Measurements from ENCODE around the gene CHD6. TPM values are rescaled to one million over a fixed set of nuclear protein-coding genes. Genes with fewer than 3 reads are reported as not detected.

The CHD6 gene
- total RNA-seq, 1 experiment from 2014 or later, result 14.2 TPM

- in situ Hi-C loops (cut with HindIII; ENCODE audit: low sequenced_read_pairs), result no loop called here
- DNase-seq (ENCODE audit: low spot score), result peak; percentile 97
These were observed 93.1 kb downstream of the CHD6 start for GRCh38 chr20:41524980-41525613.

DNA sequence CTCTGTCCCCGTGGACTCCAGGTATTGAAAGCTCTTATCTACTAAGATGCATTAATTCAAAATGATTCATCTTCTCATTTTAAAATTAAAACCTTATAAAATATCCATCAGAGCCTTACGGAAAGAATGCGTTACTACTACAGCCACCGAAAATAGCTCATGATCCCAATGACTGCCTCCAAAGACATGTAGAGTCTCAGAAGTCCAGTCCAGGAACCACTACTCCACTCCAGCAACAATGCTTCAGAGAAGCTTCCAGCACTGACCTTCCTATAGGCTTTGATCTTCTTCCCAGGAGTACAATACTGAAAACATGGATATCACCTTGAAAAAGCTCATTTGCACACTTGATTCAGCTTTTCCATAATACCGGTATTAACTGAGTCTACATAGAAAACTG lies 94.3 kb downstream of the CHD6 start:
- in situ Hi-C loops (cut with HindIII; ENCODE audit: low sequenced_read_pairs), result no loop called here
- no peak for DNase-seq (ENCODE audit: low spot score)

GRCh38 chr20:41513829-41514228 lies 104.3 kb downstream of the CHD6 start:
- in situ Hi-C loops (cut with HindIII; ENCODE audit: low sequenced_read_pairs), result no loop called here

DNA sequence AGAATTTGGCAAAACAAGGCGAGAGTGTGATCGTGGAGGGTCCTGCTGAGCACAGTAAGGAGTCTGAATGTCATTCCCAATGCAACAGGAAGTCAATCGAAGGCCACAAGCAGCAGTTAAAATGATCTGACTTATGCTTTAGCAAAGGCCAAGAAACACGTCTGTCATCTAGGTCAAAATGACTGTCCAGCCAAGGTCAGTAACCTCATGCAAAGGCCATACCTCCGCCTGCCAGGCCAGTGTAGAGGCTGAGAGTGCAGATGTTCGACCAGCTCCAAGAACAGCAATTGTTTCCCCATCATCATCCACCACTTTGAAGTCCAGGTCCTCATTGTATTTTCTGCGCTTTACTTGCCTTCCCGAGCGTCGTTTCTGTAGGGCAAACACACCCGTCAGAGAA lies 105.6 kb downstream of the CHD6 start:
- no peak for DNase-seq (ENCODE audit: low spot score)
- in situ Hi-C loops (cut with HindIII; ENCODE audit: low sequenced_read_pairs), result no loop called here

More at GRCh38 chr20:41513829-41514228, 104.3 kb downstream of the CHD6 start:
- no peak for DNase-seq (ENCODE audit: low spot score)

DNA sequence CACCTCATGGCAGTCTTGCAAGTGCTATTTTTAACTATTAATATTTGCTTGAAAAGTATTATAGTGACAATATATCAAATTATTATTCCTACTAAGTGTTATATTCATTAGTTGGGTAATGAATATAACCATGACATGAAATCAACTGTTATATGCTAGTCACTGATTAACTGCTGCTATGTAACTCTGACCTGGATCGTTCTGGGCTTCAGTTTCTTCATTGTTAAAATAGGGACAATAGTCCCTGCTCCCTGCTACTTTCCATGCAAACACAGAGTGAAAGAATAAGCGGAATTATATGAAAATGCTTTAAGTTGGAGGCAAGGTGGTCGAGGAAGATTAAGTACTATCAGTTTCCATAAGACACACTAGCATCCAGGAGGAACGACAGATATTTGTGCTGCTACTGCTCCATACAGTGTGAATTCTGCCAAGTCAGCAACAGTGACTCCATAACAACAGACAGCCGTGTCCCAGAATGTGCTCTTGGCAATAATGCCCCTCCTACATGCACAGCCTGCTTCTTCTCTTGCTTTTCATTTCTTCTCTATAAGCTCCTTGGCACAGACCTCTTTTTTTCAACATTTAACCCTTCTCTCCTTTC lies 107.2 kb downstream of the CHD6 start:
- in situ Hi-C loops (cut with HindIII; ENCODE audit: low sequenced_read_pairs), result no loop called here

GRCh38 chr20:41510224-41510623 lies 108.0 kb downstream of the CHD6 start:
- in situ Hi-C loops (cut with HindIII; ENCODE audit: low sequenced_read_pairs), result no loop called here
- peak; percentile 64 for DNase-seq (ENCODE audit: low spot score)

More for the DNA sequence above, 107.2 kb downstream of the CHD6 start:
- DNase-seq (ENCODE audit: low spot score), result peak; percentile 59

GRCh38 chr20:41509316-41510200 lies 108.6 kb downstream of the CHD6 start:
- DNase-seq (ENCODE audit: low spot score), result peak; percentile 71
- in situ Hi-C loops (cut with HindIII; ENCODE audit: low sequenced_read_pairs), result no loop called here

DNA sequence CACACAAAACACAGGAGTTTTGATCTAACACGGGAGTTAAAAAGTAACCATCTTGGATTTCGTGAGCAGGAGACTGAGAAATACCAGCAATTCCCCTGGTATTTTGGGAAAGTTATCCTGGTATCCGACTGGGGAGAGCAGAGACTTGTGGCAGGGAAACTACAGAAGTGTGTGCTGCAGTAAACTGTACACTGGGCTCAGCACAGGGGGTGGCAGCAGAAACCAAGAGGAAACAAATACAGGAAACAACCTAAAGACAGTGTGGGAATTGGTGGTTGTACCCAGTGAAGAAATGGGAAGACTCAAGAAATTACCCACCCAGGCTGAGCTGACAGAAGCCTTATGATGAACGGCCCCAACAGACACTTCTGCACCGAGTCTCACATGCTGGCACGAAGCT lies 109.8 kb downstream of the CHD6 start:
- peak; percentile 55 for DNase-seq (ENCODE audit: low spot score)
- in situ Hi-C loops (cut with HindIII; ENCODE audit: low sequenced_read_pairs), result no loop called here

DNA sequence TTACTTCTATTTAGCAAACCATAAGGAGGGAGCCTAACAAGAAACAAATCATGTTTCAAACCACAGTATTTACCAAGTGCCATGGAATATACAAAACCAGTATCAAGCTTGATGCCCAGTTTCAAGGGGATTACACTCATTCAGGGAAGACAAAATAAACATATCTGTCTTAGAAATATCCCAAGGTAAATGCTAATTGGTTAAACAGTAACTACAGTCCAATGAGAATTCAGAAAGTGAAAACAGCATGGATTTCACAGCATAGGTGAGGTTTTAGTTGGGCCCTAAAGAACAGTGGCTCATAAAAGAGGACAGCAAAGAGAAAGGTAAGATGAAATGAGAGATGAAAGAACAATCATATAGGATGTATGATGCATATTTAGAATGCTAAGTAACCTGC lies 110.3 kb downstream of the CHD6 start:
- in situ Hi-C loops (cut with HindIII; ENCODE audit: low sequenced_read_pairs), result no loop called here

GRCh38 chr20:41507436-41507835 lies 110.7 kb downstream of the CHD6 start:
- DNase-seq (ENCODE audit: low spot score), result no peak
- in situ Hi-C loops (cut with HindIII; ENCODE audit: low sequenced_read_pairs), result no loop called here

More for the DNA sequence above, 110.3 kb downstream of the CHD6 start:
- DNase-seq (ENCODE audit: low spot score), result peak; percentile 18

- in situ Hi-C loops (cut with HindIII; ENCODE audit: low sequenced_read_pairs), result no loop called here
- no peak for DNase-seq (ENCODE audit: low spot score)
These were observed 111.8 kb downstream of the CHD6 start for GRCh38 chr20:41506192-41506915.

GRCh38 chr20:41505184-41505583 lies 113.0 kb downstream of the CHD6 start:
- DNase-seq (ENCODE audit: low spot score), result no peak
- in situ Hi-C loops (cut with HindIII; ENCODE audit: low sequenced_read_pairs), result no loop called here

GRCh38 chr20:41501376-41501775 lies 116.8 kb downstream of the CHD6 start:
- in situ Hi-C loops (cut with HindIII; ENCODE audit: low sequenced_read_pairs), result no loop called here
- DNase-seq (ENCODE audit: low spot score), result no peak

- in situ Hi-C loops (cut with HindIII; ENCODE audit: low sequenced_read_pairs), result no loop called here
These were observed 118.0 kb downstream of the CHD6 start for GRCh38 chr20:41499961-41500725.

GRCh38 chr20:41499064-41499463 lies 119.1 kb downstream of the CHD6 start:
- in situ Hi-C loops (cut with HindIII; ENCODE audit: low sequenced_read_pairs), result no loop called here
- DNase-seq (ENCODE audit: low spot score), result no peak

More at GRCh38 chr20:41499961-41500725, 118.0 kb downstream of the CHD6 start:
- no peak for DNase-seq (ENCODE audit: low spot score)

GRCh38 chr20:41497186-41497895 lies 120.8 kb downstream of the CHD6 start:
- in situ Hi-C loops (cut with HindIII; ENCODE audit: low sequenced_read_pairs), result no loop called here
- no peak for DNase-seq (ENCODE audit: low spot score)

- no peak for DNase-seq (ENCODE audit: low spot score)
- in situ Hi-C loops (cut with HindIII; ENCODE audit: low sequenced_read_pairs), result no loop called here
These were observed 123.7 kb downstream of the CHD6 start for GRCh38 chr20:41494451-41494850.

GRCh38 chr20:41483553-41483930 lies 134.6 kb downstream of the CHD6 start:
- DNase-seq (ENCODE audit: low spot score), result no peak
- in situ Hi-C loops (cut with HindIII; ENCODE audit: low sequenced_read_pairs), result no loop called here
